OCI-LY1 (cell line): ENCODE results near the gene TMC2.

Source experiments
- EZH2 ChIP-seq: fragments of 200-600 bp; sonication (generic), shearing (Covaris generic); IDR thresholded peaks from 2 replicates; pipeline ENCODE4 v1.8.0; 2017; ENCODE audit warnings: borderline replicate concordance, mixed run types, mild to moderate bottlenecking, antibody characterized with exemption, low read length, moderate library complexity, mixed read lengths
- TF ChIP-seq, protein P1 (sequence below): fragments of 200-600 bp; sonication (generic), shearing (Covaris generic); IDR thresholded peaks from 2 replicates; pipeline ENCODE4 v1.5.1; 2017; ENCODE audit warnings: mild to moderate bottlenecking, antibody characterized with exemption, low read length, moderate library complexity, mixed read lengths

- TF ChIP-seq, protein P1, sequence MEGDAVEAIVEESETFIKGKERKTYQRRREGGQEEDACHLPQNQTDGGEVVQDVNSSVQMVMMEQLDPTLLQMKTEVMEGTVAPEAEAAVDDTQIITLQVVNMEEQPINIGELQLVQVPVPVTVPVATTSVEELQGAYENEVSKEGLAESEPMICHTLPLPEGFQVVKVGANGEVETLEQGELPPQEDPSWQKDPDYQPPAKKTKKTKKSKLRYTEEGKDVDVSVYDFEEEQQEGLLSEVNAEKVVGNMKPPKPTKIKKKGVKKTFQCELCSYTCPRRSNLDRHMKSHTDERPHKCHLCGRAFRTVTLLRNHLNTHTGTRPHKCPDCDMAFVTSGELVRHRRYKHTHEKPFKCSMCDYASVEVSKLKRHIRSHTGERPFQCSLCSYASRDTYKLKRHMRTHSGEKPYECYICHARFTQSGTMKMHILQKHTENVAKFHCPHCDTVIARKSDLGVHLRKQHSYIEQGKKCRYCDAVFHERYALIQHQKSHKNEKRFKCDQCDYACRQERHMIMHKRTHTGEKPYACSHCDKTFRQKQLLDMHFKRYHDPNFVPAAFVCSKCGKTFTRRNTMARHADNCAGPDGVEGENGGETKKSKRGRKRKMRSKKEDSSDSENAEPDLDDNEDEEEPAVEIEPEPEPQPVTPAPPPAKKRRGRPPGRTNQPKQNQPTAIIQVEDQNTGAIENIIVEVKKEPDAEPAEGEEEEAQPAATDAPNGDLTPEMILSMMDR: no peak
- TF ChIP-seq EZH2: no peak
Observed at GRCh38 chr20:2654831-2655230, 118.5 kb downstream of the TMC2 start.
